ENCODE measurements around the gene BRAF. TPM values are rescaled to one million over a fixed set of nuclear protein-coding genes. Genes with fewer than 3 reads are reported as not detected.

The BRAF gene
- total RNA-seq, 1 donor from 2014 or later: 40.9 TPM

- no peak for TF ChIP-seq CTCF (IDR thresholded peaks at IDR 0.05; ENCODE audit: partially characterized antibody, unreplicated experiment)
- H3K27ac Mint-ChIP-seq (ENCODE audit: unreplicated experiment): no peak overlapping the region
- H3K36me3 Mint-ChIP-seq (ENCODE audit: unreplicated experiment): peaks cover 5% of the 10 kb centered on the region
- peaks cover 2% of the 10 kb centered on the region for H3K27me3 Mint-ChIP-seq (ENCODE audit: unreplicated experiment)
- H3K9me3 Mint-ChIP-seq (ENCODE audit: unreplicated experiment): peaks cover 3% of the 10 kb centered on the region
- no peak overlapping the region for H3K4me3 Mint-ChIP-seq (ENCODE audit: unreplicated experiment)
- no peaks in the 10 kb centered on the region for H3K4me1 Mint-ChIP-seq (ENCODE audit: low read depth, unreplicated experiment)
- no peak for DNase-seq
Observed at GRCh38 chr7:140869430-140869829, 55.3 kb downstream of the BRAF start.

- H3K27ac Mint-ChIP-seq (ENCODE audit: unreplicated experiment): no peak overlapping the region
- no peak for TF ChIP-seq CTCF (IDR thresholded peaks at IDR 0.05; ENCODE audit: partially characterized antibody, unreplicated experiment)
Observed at GRCh38 chr7:140867467-140868462, 57.0 kb downstream of the BRAF start.

GRCh38 chr7:140866926-140867325 is 57.8 kb downstream of the BRAF start:
- H3K4me3 Mint-ChIP-seq (ENCODE audit: unreplicated experiment): no peak overlapping the region
- no peak for TF ChIP-seq CTCF (IDR thresholded peaks at IDR 0.05; ENCODE audit: partially characterized antibody, unreplicated experiment)
- peaks cover 10% of the 10 kb centered on the region for H3K36me3 Mint-ChIP-seq (ENCODE audit: unreplicated experiment)
- peaks cover 2% of the 10 kb centered on the region for H3K27me3 Mint-ChIP-seq (ENCODE audit: unreplicated experiment)
- peaks cover 3% of the 10 kb centered on the region for H3K9me3 Mint-ChIP-seq (ENCODE audit: unreplicated experiment)
- no peak overlapping the region for H3K27ac Mint-ChIP-seq (ENCODE audit: unreplicated experiment)
- H3K4me1 Mint-ChIP-seq (ENCODE audit: low read depth, unreplicated experiment): no peaks in the 10 kb centered on the region
- DNase-seq: no peak

More at GRCh38 chr7:140867467-140868462, 57.0 kb downstream of the BRAF start:
- Mint-ChIP-seq H3K4me1 (ENCODE audit: low read depth, unreplicated experiment) (no peaks in the 10 kb centered on the region), H3K9me3 (ENCODE audit: unreplicated experiment) (peaks cover 3% of the 10 kb centered on the region), H3K27me3 (ENCODE audit: unreplicated experiment) (peaks cover 2% of the 10 kb centered on the region), H3K4me3 (ENCODE audit: unreplicated experiment) (no peak overlapping the region), H3K36me3 (ENCODE audit: unreplicated experiment) (peaks cover 10% of the 10 kb centered on the region)
- DNase-seq: no peak

GRCh38 chr7:140864732-140865131 is 60.0 kb downstream of the BRAF start:
- Mint-ChIP-seq H3K4me1 (ENCODE audit: low read depth, unreplicated experiment) (no peaks in the 10 kb centered on the region), H3K27me3 (ENCODE audit: unreplicated experiment) (peaks cover 2% of the 10 kb centered on the region)

More at GRCh38 chr7:140864732-140865131, 60.0 kb downstream of the BRAF start:
- no peak for DNase-seq
- Mint-ChIP-seq H3K27ac (ENCODE audit: unreplicated experiment) (no peak overlapping the region), H3K36me3 (ENCODE audit: unreplicated experiment) (peaks cover 10% of the 10 kb centered on the region), H3K4me3 (ENCODE audit: unreplicated experiment) (no peak overlapping the region), H3K9me3 (ENCODE audit: unreplicated experiment) (peaks cover 3% of the 10 kb centered on the region)
- no peak for TF ChIP-seq CTCF (IDR thresholded peaks at IDR 0.05; ENCODE audit: partially characterized antibody, unreplicated experiment)

Measured in glutamatergic neuron (in vitro differentiated cells).